Kidney (tissue), 14 donors: ENCODE results near the gene PHACTR1. TPM values are rescaled to one million over a fixed set of nuclear protein-coding genes. Genes with fewer than 3 reads are reported as not detected.
"Not testable (repeated sequence)": the region's sequence is repeated elsewhere in the genome, so short reads cannot be mapped to it uniquely, and the experiment has no call there.

Experiments used
- DNase-seq, 5 donors: peaks; one replicate each; pipeline ENCODE4 v3.0.0-alpha.2; 2013 to 2020
- FAIRE-seq: peaks from 2 replicates; lab custom pipeline; 2012; peaks lifted over from hg19 to GRCh38; lab: Jason Lieb, UNC
- H3K27ac ChIP-seq, 2 donors: one replicate each; pipeline ENCODE4 v1.7.0; 2013; ENCODE audit warnings: low read depth in 2 of 2, low read length in 2 of 2, inconsistent platforms in 1 of 2
- H3K27me3 ChIP-seq: one replicate; pipeline ENCODE4 v1.7.1; 2013; ENCODE audit warnings: low read length, inconsistent platforms; ENCODE audit not compliant: control insufficient read depth, insufficient read depth
- H3K36me3 ChIP-seq, 3 donors: one replicate each; pipeline versions ENCODE4 v1.7.0 to v1.7.1; 2013; ENCODE audit warnings: low read length in 3 of 3, control low read depth in 1 of 3, inconsistent platforms in 1 of 3; ENCODE audit not compliant: insufficient read depth in 3 of 3, control insufficient read depth in 2 of 3
- H3K4me1 ChIP-seq, 3 donors: one replicate each; pipeline versions ENCODE4 v1.7.0 to v1.7.1; 2013; ENCODE audit warnings: low read length in 3 of 3, inconsistent platforms in 1 of 3, low read depth in 1 of 3; ENCODE audit not compliant: control insufficient read depth in 2 of 3, insufficient read depth in 2 of 3
- H3K4me3 ChIP-seq, 3 donors: one replicate each; pipeline versions ENCODE4 v1.7.0 to v1.8.1; 2013; ENCODE audit warnings: low read length in 3 of 3, control low read depth in 1 of 3, inconsistent platforms in 1 of 3
- H3K9ac ChIP-seq, 3 donors: one replicate each; pipeline versions ENCODE4 v1.7.0 to v1.7.1; 2013; ENCODE audit warnings: low read length in 3 of 3, control low read depth in 1 of 3, inconsistent platforms in 1 of 3
- H3K9me3 ChIP-seq, 3 donors: one replicate each; pipeline versions ENCODE4 v1.7.0 to v1.7.1; 2013; ENCODE audit warnings: low read length in 3 of 3, control low read depth in 1 of 3, inconsistent platforms in 1 of 3; ENCODE audit not compliant: control insufficient read depth in 2 of 3, insufficient read depth in 1 of 3
- CTCF ChIP-seq: IDR thresholded peaks from 3 replicates; pipeline ENCODE4 v1.5.1; 2012; ENCODE audit warnings: mild to moderate bottlenecking, moderate library complexity, borderline replicate concordance; ENCODE audit not compliant: insufficient read depth; ENCODE audit errors: extremely low read depth
- intact Hi-C: fragments of 100-400 bp; cut with DNase I; formaldehyde crosslinking; loops from one replicate; pipeline ENCODE4 v1.11.1; 2022
- polyA plus RNA-seq: library from polyadenylated mRNA; stranded (reverse); fragments of 350-450 nt; fragmentation: Illumina TruSeq; extraction: RNeasy Lipid Tissue Mini Kit (QIAGEN cat#74804); gene quantifications from one replicate; pipeline ENCODE4 v1.2.3, GENCODE V29; 2014; ENCODE audit warnings: low read depth, low replicate concordance; ENCODE audit not compliant: insufficient read depth
- total RNA-seq: library from RNA; stranded (reverse); fragmentation: NEBNext Ultra II Directional; extraction: Animal tissue kit (Norgen Biotek cat#: 25700); gene quantifications from one replicate; pipeline ENCODE4 v1.2.1, GENCODE V29; 2021
- donor health status: control.
- donor health status: control.
- donor health status: control.
- donor health status: control.
- donor health status: control.
- donor health status: DM: yes; HTN: yes; CAD: no.
- donor health status: Normal renal cell carcinoma (clear cell type).

The PHACTR1 gene
- total and polyA plus RNA-seq, 2 donors from 2014 or later: 3.3 to 33.6 TPM

- DNase-seq, H3K27me3 ChIP-seq, H3K9me3 ChIP-seq, FAIRE-seq, H3K36me3 ChIP-seq, H3K9ac ChIP-seq, H3K27ac ChIP-seq, H3K4me3 ChIP-seq, H3K4me1 ChIP-seq, intact Hi-C loops: not testable (repeated sequence)
Measured at GRCh38 chr6:12762731-12763434, 46.3 kb downstream of the PHACTR1 start.

- H3K27me3 ChIP-seq: no peaks in the 10 kb centered on the region
- TF ChIP-seq CTCF: no peak
- no peaks in the 10 kb centered on the region for H3K9me3 ChIP-seq
- DNase-seq (no peak), FAIRE-seq (no peak)
- no peaks in the 10 kb centered on the region for H3K36me3 ChIP-seq
- H3K27ac ChIP-seq: no peak overlapping the region
- no peak overlapping the region for H3K4me3 ChIP-seq
- no peaks in the 10 kb centered on the region for H3K4me1 ChIP-seq
- H3K9ac ChIP-seq: no peak overlapping the region
- intact Hi-C loops: no loop called here
Measured at GRCh38 chr6:12766365-12766764, 49.8 kb downstream of the PHACTR1 start.

GRCh38 chr6:12767016-12767415 lies 50.4 kb downstream of the PHACTR1 start:
- no peaks in the 10 kb centered on the region for H3K9me3 ChIP-seq
- H3K4me1 ChIP-seq: no peaks in the 10 kb centered on the region
- intact Hi-C loops: no loop called here
- H3K36me3 ChIP-seq: no peaks in the 10 kb centered on the region
- no peaks in the 10 kb centered on the region for H3K27me3 ChIP-seq
- DNase-seq (no peak), FAIRE-seq (no peak)
- no peak overlapping the region for H3K4me3 ChIP-seq
- no peak overlapping the region for H3K9ac ChIP-seq
- H3K27ac ChIP-seq: no peak overlapping the region
- TF ChIP-seq CTCF: no peak

GRCh38 chr6:12769556-12770256 lies 53.1 kb downstream of the PHACTR1 start:
- DNase-seq: no peak
- intact Hi-C loops: no loop called here
- Histone ChIP-seq H3K4me1 (no peaks in the 10 kb centered on the region), H3K4me3 (no peak overlapping the region), H3K27ac (no peak overlapping the region), H3K9me3 (no peaks in the 10 kb centered on the region), H3K27me3 (no peaks in the 10 kb centered on the region), H3K36me3 (no peaks in the 10 kb centered on the region), H3K9ac (no peak overlapping the region)
- TF ChIP-seq CTCF: no peak
- FAIRE-seq: no peak
